NCI-H1694 treated with DMSO at 0.1 percent for 48 hours (cell line): ENCODE measurements around the gene LSAMP.
A peak's percentile ranks its signal among the peaks of the same experiment; 100 is the strongest.

ENCODE experiments used
- DNase-seq: peaks from one replicate; lab custom pipeline; 2025; lab: John Stamatoyannopoulos, UW

LSAMP gene

DNA sequence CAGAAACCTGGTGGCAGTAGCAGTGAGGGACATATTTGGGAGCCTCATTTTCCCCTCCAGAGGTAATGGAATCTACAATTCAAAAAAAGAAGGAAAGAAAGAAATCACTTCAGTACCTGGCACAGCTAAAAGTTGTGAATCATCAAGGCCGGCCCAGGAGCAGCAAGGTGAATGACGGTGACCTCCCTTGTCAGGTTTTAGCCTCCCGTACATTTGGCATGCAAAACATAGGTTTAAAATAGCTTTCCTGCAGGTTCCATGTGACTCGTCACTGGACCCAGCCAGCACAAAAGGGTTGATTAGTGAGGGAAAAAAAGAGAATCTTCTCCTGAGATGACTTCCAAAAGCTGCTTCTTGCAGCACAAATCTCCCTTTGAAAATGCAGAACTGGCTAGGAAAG is 394.2 kb downstream of the LSAMP start:
- DNase-seq: no peak

- no peak for DNase-seq
Measured at GRCh38 chr3:116050311-116050915, 394.9 kb downstream of the LSAMP start.

- DNase-seq: no peak
Measured at GRCh38 chr3:116048991-116049390, 396.3 kb downstream of the LSAMP start.

- DNase-seq: peak; percentile 94
Measured at GRCh38 chr3:116046350-116046749, 398.9 kb downstream of the LSAMP start.

GRCh38 chr3:116045314-116045713 is 400.0 kb downstream of the LSAMP start:
- no peak for DNase-seq

DNA sequence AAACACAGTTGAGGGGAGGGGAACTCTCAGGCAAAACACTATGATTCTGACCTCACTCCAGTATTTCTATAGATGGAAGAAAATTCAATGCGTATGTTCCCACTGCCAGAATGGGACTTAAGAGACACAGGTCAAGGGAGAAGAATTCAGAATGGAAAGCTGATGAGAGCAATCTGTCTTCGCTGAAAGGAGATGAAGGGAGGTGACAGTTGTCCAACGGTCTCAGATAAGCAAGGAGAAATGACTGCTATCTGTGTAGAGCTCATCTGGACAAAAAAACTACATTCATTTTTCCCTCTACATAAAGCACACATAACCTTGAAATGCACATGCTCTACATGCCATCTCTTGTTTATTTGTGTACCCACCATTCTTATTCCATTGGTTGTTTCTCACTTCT is 405.1 kb downstream of the LSAMP start:
- DNase-seq: no peak

GRCh38 chr3:116039651-116039985 is 405.7 kb downstream of the LSAMP start:
- DNase-seq: no peak

DNA sequence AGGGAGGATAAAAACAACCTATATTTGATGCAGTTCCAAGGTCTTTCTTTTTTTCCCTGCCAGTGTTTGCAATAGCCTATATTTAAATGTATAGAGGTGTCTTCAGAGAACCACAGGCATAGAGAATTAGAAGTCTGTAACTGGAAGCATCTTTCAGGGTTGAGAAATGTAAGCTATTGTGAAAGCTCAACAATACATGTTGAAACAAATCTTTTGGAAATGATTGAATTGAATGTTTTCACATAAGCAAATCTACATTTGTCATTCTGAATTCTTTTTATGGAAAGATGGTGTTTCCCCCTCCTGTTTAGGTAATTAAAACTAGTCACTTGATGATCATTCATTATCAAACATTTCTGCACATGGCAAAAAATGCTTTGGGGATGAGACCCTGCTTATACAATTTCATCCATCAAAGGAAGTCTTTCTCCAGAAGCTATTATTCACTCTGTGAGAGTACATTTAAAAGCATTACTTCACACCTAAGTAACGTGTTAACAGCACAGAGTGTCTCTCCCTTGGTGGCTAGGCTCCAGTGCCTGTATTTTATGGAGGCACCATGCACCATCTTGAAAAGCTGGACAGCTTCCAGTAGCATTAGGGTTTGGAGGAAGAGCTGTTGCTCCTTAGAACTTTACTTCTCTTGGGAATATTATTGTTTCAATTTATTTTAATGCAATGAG is 406.2 kb downstream of the LSAMP start:
- no peak for DNase-seq

- DNase-seq: no peak
Measured at GRCh38 chr3:116037954-116038911, 407.1 kb downstream of the LSAMP start.

- DNase-seq: peak; percentile 51
Measured at GRCh38 chr3:116035429-116035828, 409.9 kb downstream of the LSAMP start.

- peak; percentile 95 for DNase-seq
Measured at GRCh38 chr3:116034794-116035193, 410.5 kb downstream of the LSAMP start.

DNA sequence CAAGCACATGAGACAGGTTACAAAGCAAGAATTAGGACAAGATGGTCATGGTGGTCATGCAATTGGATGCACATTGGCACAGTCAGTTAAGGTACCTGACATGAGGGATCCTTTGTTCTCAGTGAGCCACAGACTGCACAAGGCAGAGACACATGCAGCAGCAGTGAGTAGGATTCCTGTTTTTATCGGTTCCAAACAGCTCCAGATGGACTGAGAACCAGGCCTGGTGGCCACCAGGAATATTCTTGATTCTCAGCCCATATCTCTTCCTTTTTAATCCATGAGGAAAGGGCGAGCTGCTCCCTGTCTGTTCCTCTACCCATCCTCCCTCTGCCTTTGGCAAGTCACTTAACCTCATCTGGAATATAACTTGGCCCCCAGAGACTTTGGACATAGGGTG is 411.2 kb downstream of the LSAMP start:
- DNase-seq: peak; percentile 93

DNA sequence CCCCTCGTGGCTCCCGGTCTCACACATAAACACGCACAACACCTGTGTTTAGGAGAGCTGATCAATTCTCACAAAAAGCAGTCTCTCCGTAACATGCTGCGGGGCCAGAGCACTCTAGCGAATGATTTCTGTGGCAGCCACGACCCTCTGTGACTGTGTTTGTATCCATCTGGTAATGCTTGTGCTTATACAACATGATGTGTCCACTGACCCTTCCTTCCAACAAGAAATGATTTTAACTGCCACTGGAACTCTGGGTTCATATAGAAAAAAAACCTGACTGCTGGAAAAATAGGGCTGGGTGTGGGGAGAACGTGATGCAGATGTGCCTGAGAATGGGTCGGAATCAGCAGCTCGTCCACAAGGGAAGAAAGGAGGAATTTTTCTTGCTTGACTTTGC is 411.8 kb downstream of the LSAMP start:
- DNase-seq: peak; percentile 76

GRCh38 chr3:116032176-116032575 is 413.1 kb downstream of the LSAMP start:
- DNase-seq: no peak

DNA sequence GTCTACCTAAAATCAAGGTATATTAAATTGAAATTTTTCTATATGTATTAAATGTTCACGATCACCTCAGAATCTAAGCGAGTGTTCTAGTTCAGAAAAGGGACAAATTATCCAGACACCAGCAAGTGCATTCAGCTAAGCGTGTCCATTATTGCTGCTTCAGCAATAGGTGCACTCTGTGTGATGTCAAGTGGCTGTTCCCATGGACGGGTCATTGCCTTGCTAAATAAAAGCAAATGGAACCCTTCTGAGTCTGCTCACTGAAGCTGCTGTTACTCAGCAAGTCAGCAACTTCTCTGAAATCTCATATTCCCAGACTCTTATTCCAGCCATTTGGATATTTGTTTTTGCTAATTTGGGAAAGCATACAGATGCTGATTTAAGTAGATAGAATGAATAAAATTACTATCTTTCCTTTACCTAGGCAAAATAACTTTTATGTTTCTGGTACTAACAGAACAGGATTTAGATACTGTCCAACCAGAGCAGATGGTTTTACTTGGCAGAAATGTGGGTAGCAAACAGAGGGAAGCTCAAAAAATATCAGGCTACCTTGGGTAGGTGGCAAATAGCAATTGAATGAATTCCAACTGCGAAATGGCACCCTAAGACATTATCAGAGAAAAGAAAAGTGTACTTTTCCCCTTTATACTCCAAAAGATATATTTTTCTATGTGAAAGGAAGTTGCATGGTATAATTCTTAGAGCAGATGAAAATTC is 415.0 kb downstream of the LSAMP start:
- DNase-seq: no peak

DNA sequence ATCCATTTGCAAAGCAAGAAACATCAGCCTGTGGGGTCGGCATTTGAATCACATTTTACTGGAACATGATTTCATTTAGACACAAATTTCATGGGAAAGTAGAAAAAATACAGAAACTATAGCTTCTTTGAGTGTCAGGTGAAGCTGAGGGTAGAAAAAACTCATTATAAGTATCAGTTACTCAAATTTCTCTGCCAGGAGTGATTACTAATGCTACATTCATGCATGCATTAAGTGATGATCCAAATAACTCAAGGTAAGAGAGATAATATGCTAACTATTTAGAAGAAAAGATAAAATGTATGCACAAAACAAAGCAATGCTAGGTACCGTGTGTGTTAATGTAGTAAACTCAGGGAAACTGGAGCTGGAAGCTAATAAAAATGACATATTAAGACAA is 416.0 kb downstream of the LSAMP start:
- no peak for DNase-seq

DNA sequence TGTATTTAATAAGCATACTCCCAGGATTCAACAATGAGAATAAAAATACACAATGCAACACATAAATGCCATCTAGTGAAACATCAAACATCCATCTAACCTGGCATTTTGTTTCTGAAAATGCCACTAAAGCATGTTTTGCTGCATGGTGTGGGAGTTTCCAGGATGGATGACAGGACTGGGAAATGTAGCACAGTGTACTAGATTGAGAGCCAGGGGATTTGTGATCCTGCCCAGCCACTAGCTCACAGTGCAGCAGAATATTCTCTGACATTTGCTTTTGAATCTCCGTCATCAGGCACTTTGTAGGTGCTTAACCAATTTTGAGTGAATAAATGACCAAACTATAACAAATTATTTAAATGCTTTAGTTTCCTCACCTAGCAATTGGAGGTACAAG is 417.1 kb downstream of the LSAMP start:
- no peak for DNase-seq

DNA sequence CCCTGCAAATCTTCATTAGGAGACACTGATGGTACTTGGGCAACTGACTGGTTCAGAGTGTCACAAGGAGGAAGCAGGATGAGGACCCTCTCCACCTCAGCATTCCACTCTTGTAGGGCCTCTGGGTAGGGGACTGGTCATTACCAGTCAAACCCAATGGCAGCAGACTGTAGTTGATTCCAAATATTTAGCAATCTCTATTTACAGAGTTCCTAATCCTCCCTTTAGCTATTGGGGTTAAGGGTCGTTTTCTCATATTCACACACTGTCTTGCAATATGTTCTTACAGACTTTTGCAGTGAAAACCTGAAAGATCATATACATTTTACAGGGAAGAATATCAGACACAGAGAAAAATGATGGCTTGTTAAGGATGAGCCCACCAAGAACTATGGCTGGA is 424.3 kb downstream of the LSAMP start:
- no peak for DNase-seq

DNA sequence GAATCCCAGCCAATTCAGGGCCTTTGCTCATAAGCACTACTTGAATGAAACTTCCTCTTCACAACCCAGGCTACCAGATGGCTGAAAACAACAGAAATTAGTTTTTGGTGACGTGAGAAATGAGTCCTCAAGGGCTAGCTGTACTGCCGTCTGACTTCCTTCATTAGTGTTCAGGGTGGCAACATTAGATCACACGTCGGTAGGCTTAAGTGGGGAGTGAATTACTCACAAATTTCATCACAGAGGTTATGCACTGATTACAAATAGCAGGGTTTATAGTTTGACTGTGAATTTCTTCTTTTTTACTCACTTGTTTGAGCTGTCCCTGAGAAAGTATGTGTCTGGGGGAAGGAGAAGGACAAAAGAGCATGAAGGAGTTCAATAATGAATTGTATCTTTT is 424.8 kb downstream of the LSAMP start:
- DNase-seq: no peak

GRCh38 chr3:116019254-116019763 is 426.0 kb downstream of the LSAMP start:
- DNase-seq: no peak

DNA sequence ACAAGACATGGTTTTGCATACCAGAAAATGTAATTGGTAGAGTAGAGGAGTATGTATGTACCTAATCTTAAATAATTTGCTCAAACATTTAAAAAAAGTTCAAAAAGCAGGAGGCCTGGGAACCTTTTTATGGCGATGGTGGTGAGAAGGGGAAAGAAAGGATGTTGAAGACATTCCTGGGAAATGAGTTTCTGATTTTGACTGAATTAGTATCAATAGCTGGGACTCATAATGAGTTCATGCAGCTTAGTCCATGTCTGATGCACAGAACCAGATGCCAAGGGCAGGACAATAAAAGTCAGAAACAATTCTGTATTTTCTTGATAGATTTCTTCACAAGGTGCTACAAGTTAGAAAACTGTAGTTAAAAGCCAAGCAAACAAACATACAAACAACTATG is 426.6 kb downstream of the LSAMP start:
- DNase-seq: no peak

DNA sequence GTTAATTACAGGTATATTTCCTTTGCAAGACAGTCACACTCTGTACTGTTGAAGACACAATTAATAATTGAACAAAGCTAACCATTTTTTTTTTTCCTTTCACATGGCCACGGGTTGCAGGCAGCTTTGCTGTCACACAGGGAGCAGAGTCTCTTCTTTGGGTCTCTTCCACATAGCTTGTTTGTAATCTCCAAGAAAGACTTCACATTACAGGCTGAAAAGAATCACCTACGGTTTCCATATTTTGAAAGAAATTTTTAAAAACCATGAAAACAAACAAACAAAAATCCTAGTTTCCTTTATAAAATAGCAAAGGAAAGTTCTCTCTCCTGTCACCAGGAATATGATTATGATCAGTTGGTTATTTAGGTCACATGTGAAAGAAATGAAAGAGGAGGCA is 429.4 kb downstream of the LSAMP start:
- no peak for DNase-seq
